ENCODE results near the gene CCDC91.

- TF ChIP-seq CTCF (IDR thresholded peaks at IDR 0.05) = no peak
- TF ChIP-seq TCF7L2 (IDR thresholded peaks at IDR 0.05; ENCODE audit: low read depth, low read length) = no peak
These were observed 153.5 kb downstream of the CCDC91 start for GRCh38 chr12:28343713-28344112.
